OCI-M2 (cell line): Measurements from ENCODE around the gene SLC28A1.

Source experiments
- DNase-seq: peaks from one replicate; lab custom pipeline; 2025; ENCODE audit not compliant: unreplicated experiment; lab: John Stamatoyannopoulos, UW

SLC28A1 gene

DNA sequence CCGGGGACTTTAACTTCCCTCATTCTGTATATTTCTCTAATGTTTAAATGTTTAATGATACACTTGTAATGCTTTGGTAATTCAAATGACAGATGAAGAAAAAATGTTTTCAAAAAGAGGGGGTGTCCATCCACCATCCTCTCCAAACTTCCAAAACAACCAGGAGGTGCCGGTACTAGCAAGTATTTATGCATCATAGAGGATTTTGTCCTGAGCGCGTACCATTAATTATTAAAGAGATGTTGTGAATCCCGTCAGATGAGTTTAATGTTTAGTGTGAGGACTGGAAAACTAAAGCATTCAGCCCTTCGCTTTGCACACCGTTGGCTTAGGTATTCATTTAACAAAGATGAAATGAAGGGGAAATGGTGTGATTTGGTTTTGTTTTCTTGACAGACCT is 1.3 kb downstream of the SLC28A1 start:
- no peak for DNase-seq

DNA sequence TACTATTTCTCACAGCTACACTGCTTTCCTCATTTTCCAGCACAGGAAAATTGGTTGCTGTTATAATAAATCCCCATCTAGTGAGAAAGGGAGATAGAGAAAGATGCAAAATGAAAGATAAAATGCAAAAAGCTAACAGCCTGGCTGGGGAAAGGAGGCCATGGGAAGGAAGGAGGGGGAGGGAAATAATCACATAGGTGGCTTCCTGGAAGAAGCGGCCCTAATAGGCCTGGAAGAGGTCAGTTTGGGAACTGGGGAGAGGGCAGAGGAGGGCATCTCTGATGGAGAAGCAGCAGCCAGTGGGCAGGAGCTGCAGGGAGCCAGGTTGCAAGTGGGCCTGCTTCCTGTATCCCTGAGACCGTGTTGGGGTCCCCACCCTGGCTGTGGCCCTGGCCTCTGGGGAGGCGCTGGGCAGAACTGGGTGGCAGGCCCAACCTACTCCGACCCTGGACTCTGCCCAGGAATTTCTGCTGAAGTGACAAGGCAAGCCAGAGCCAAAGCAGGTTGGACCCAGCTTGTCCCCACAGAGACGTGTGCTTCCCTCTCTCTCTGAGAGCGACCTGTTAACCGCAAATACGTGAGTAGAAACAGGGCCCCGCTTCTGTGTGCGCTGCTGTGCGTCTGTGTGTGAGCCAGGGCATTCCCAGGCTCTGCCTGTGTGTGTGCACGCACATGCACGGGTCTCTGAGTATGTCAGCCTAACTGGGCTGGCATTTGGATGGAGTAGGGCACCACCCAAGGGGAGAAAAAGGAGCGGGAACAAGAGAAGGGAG is 1.9 kb downstream of the SLC28A1 start:
- no peak for DNase-seq

DNA sequence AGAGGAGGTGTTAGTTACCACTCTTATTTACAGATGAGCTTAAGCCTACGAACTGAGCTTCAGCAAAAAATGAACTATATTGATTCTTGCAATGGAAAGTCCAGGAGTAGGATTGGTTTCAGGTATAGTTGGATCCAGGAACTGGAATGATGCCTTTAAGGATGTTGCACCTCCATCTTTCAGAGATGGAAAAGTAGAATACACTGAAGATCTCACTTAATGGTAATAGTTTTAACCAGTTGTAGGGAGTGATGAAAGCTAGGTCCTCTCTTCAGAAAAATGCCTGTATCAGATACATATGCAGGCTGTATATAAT is 2.5 kb downstream of the SLC28A1 start:
- DNase-seq, result no peak

DNA sequence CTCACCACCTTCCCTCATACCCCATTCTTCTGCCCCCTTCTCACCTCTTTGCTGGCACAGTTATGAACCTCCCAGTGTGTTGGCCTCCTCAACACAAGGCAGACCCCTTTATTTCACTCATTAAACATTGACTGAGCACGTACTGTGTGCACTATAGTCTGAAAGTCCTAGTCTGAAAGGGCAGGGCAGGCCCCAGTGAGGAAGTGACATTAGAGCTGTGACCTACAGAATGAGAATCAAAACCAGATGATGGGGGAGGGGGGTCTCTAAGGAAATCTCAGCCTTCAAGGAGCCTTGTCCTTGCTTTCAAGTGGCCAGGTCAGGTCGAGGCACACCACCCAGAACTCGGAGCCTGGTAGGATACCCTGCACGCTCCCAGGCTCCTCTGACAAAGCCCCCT is 3.5 kb downstream of the SLC28A1 start:
- no peak for DNase-seq

DNA sequence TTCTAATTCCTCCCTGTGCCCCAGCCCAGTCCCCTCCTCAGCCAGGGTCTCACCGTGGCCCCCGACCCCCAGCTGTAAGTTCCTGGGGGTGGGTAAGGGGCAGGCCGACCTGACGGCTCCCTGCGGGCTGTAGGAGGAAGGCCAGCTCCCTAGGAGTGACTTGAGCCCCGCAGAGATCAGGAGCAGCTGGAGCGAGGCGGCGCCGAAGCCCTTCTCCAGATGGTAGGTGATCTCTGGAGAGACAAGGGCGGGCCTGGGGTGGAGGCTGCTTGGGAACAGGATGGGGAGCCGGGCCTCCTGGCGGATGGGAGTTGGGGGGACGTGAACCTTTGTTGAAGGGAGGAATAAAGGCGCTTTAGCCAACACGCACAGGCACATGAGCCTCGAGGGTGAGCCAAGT is 4.2 kb downstream of the SLC28A1 start:
- DNase-seq, result no peak

DNA sequence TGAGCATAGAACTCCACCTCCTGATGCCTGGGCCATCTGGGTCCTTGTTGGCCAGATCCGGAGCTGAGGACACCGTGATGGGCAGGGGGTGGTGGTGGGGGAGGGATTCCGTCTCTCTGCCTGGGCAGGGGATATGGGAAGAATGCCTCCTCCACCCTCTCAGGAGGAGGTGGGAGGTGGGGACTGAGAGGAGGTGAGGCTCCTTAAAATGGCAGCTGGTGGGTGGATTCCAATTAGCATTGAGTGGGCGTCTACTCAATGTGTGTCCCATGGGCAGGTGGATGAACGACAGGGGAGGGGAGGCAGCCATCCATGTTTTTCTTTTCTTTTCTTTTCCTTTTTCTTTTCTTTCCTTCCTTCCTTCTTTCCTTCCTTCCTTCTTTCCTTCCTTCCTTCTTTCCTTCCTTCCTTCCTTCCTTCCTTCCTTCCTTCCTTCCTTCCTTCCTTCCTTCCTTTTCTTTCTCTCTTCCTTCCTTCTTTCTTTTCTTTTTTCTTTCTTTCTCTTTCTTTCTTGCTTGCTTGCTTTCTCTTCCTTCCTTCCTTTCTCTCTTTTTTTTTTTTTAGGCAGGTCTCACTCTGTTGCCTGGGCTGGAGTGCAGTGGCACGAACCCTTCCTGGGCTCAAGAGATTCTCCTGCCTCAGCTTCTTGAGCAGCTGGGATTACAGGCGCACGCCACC is 5.0 kb downstream of the SLC28A1 start:
- DNase-seq, result no peak

DNA sequence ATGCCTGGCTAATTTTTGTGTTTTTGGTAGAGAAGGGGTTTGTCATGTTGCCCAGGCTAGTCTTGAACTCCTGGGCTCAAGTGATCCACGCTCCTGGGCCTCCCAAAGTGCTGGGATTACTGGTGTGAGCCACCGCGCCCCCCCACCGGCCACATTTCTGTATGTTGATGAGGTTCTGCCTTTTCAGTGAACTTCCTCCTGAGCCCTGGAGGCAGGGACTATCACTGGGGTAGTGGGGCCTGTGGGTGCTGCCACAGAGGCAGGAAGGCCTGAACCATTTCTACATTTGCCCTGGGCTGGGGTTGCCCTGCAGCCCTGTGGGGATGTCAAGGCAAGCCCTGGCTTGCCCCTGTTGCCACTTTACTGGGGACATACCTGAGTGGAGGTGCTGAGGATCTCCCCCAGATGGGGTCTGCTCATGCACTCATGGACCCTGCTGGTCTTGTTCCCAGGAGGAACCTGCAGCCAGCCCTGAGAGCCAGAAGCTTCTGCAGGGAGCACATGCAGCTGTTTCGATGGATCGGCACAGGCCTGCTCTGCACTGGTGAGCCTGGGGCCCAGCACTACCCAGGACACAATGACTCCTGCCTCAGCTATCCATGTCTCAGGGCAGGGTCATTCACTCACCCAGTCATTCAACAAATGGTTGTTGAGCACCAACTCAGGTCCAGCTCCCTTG is 5.7 kb downstream of the SLC28A1 start:
- DNase-seq, result no peak

DNA sequence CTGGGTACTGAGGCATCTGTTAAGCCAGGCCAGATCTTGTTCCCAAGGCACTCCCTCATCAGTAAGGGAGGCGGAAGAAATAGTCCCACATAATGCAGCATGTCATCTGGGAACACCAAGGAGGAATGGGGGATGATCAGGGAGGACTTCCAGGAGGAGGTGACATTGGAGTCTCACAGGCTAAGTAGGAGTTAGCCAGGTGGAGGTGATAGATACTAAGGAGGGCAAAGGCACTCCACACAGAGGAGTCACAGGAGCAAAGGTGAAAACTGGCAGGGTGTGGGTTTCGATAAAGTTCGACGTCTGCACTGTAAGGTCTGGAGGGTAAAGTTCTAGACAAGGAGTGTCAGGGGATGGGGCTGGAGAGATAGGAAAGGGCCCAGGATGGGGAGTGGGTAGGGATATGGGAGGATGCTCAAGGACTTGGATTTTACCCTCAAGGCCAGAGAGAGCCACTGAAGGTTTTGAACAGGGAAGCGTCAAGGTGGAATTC is 6.3 kb downstream of the SLC28A1 start:
- DNase-seq, result no peak

DNA sequence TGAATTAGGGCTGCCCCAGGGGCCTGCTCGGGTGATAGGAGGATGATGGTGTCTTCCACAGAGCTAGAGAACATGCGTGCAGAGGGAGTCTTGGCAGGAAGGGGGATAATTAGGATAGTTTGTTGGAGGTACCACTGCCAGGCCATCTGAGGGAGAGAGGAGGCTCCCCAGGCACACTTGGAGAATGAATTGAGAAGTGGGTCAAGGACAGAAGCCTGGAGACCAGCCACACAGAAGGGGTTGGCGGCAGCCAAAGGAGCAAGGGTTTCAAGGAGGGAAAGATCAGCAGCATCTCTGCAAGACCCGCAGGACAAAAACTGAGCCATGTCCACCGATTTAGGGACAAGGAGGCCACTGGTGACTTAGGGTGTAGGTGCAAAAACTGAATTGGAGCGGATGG is 6.9 kb downstream of the SLC28A1 start:
- no peak for DNase-seq

DNA sequence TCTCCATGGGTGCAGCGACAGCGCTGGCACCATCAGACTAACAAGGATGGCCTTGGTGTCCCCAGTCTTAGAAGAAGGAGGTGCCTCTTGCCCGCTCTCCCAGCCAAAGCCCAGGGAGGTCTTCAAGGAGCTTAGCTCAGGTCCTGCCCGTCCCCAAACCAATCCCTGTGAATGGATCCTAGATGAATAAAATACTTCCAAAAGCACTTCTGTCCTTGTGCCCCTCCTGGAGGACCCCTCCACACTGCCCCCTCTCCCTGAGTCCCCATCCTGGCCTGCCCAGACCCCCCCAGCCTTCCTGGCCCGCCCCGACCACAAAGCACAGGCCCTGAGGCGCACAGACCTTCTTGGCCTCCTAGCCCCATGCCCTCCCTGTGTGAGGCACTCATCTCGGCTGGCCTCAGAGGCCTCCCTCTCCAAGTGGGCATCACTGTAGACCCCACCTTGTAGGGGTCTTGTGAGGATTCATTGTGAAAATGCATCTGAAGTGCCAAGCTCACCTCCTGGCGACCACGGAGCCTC is 8.4 kb downstream of the SLC28A1 start:
- DNase-seq, result no peak

DNA sequence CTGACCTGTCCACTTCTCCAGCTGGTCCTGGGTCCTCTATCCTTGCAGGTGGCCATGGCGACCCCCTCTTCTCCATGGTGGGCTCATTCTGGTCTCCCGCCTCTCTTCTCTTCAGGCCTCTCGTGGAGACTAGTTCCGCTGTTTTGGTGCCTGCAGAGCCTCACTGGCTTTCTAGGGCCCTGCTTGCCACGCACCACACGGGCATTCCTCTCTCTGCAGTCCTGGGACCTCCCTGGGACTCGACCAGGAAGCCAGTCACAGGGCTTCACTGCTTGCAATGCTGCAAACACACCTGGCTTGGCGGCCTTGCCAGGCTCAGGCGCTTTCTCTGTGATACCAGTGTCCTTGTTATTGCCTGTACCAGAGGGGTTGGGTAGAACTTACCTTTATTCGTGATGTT is 9.1 kb downstream of the SLC28A1 start:
- no peak for DNase-seq

DNA sequence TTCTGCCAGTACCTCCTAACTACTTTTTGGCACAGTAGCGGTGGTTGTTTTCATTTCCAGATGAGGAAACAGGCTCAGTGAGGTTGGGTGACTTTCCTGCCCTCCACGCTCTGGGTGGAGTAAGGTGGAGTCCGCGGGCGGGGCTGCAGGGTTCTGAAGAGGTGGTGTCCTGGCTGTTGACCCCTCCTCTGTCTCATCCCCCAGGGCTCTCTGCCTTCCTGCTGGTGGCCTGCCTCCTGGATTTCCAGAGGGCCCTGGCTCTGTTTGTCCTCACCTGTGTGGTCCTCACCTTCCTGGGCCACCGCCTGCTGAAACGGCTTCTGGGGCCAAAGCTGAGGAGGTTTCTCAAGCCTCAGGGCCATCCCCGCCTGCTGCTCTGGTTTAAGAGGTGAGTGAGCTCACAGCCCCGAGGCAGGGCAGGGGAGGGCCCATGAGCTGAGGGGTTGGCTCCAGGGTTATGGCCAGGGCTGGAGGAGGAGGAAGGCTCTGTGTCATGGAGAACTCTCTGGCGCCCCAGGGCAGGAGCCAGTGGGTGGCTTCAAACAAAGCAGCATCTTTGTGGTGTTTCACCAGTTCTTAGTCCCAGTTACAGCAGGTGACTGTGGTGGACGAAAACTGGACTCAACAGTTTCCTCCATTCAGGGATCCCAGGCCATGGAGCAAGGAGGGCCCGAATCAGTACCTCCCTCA is 10.4 kb downstream of the SLC28A1 start:
- no peak for DNase-seq

DNA sequence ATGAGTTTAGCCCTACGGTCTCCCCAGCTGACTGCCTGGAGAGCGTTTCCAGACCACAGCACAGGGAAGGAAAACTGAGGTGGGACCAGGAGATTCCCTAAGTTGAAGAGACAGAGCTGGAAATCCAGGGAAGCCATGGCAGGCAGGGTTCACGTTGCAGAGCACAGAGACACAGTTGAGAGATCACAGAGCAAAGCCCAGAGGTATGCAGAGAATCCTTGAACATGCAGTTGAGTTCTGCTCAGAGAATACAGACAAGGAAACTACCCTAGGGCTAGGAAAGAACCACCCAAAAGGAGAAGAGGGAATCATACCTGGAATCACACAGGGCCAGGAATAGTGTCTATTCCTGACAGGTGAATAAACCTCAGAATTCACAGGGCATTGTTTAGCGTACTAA is 14.3 kb downstream of the SLC28A1 start:
- DNase-seq, result no peak

DNA sequence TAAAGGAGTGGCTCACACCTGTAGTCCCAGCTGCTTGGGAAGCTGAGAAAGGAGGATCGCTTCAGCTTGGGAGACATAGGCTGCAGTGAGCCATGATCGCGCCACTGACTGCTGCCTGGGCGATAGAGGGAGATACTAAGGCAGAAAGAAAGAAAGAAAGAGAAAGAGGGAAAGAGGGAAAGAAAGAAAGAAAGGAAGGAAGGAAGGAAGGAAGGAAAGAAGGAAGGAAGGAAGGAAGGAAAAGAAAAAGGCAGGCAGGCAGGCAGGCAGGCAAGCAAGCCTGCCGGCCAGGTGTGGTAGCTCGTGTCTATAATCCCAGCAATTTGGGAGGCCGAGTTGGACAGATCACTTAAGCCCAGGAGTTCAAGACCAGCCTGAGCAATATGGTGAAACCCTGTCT is 15.3 kb downstream of the SLC28A1 start:
- DNase-seq, result no peak

DNA sequence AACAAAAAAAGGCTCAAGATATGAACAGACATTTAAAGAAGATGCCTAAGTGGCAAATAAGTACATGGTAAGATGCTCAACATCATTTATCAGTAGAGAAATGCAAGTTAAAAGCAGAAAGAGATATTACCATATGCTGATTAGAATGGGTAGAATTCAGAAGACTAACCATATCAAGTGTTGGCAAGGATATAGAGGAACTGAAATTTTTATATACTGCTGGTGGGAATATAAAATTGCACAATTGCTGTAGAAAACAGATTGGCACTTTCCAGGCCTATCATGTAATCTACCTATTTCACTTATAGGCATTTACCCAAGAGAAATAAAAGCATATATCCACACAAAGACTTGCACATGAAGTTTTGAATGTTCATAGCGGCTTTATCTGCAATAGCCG is 17.1 kb downstream of the SLC28A1 start:
- no peak for DNase-seq

DNA sequence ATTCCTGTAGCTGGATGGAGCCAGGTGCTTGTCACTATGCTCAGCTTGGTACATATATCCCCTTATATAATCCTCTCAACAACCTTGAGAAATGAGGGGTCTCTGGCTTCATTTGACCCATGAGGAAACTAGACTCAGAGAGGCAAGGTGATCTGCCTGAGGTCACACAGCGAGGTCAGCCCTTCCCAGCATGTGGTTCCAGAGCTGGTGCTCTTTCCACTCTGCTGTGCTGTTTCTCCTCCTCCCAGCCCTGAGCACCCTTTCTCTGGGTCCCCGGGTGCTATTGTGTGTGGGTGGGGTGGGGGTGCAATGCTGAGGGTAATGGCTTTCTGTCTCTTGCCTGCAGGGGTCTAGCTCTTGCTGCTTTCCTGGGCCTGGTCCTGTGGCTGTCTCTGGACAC is 19.3 kb downstream of the SLC28A1 start:
- DNase-seq, result no peak

DNA sequence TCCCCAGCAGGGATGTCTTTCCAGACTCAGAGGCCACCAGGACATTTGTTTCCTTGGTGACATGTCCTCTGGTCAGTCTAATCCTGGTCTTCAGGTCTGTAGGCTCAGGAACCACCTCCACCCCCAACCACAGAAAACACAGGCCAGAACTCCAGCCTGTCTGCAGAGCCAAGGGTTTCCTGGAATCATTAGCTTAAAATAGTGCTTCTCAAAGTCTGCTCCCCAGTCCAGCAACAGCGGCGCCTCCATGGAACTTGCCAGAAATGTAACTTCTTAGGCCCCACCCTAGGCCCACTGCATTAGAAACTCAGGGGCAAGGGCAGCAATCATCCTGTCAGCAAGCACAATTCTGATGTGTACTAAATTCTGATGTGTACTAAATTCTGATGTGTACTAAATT is 20.0 kb downstream of the SLC28A1 start:
- DNase-seq, result no peak

DNA sequence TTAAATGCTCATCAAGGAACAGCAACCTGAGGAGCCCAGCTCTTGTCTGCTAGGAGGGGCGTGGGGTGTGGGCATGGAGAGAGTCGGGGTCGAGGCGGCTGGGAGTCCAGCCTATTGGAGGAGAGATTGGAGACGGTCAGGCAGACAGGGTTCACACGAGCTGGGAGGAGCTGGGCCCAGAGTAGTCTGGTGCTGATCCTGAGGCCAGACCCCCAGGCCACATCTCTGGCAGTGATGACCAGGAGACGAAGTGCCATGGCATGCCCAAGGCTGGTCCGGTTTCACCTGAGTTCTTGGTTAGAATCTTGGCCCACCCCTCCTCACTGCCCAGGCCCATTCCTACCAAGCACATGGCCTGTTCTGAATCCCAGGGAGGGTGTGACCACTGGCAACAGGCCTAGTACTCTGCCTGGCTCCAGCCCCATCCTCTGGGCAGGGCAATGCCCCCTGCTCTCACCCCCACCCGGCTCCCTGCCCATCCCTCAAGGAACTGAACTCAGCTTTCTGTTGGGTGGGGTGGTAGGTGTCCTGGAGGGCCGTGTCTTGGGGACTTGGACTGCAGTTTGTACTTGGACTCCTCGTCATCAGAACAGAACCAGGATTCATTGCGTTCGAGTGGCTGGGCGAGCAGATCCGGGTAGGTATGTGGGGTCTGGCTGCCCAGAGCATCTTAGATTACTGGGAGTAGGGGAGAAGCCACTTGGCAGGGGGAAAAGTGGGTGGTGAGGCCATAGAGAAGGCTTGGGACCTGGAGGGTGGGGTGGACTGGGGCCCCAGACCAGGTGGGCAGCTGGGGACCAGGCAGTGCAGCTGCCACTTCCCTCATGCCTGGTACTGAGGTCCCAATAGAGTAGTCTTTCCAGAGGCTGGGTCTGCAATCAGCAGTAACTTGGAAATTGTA is 20.8 kb downstream of the SLC28A1 start:
- DNase-seq, result no peak

DNA sequence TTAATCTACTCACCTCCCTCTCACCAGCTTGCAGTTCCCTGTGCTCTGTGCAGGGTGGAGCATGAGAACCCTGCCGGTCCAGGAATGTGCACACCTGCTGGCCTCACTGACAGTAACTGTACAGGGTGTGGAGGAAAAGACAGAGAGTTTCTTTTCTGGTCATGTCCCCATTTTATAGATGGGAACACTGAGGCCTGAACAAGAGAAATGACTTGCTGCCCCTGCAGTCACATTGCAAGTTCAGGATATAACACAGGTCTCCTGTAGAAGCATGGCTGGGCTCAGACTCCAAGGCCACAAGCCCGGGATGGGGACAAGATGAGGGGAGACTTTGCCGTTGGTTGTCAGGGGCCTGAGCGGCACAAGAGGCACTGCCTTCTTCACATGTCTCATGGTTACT is 23.3 kb downstream of the SLC28A1 start:
- DNase-seq, result no peak

DNA sequence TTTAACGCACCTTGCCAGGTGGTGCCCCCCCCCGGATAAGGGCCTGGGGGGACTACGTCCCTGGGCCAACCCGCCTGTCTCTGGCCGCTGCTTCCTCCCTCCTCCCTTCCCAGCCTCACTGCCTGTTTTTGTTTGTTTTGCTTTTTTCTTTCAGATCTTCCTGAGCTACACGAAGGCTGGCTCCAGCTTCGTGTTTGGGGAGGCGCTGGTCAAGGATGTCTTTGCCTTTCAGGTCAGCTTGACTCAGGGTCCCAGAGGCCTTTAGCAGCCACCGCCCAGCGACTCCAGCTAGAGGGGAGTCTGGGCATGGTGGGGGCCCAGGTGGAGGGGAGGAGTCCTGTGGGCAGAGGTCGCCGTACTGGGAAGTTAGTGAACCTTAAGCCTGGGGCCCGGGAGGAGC is 24.1 kb downstream of the SLC28A1 start:
- no peak for DNase-seq
